SK-N-SH treated with all-trans-retinoic acid at 6 μM for 48 hours (cell line): ENCODE measurements around the gene NTSR1.

Source experiments
- ARNTL ChIP-seq: fragments of 450-650 bp; formaldehyde crosslinking; IDR thresholded peaks from 2 replicates; pipeline ENCODE4 v1.5.0; 2020; ENCODE audit warnings: low read depth, mild to moderate bottlenecking, moderate library complexity, borderline replicate concordance
- ESRRG ChIP-seq: fragments of 250-450 bp; sonication (Bioruptor Pico); IDR thresholded peaks from 2 replicates; pipeline ENCODE4 v1.6.1; 2021; ENCODE audit warnings: mild to moderate bottlenecking
- GLIS3 ChIP-seq: fragments of 250-450 bp; sonication (Bioruptor Pico); IDR thresholded peaks from 2 replicates; pipeline ENCODE4 v1.5.0; 2020; ENCODE audit warnings: mild to moderate bottlenecking, moderate library complexity
- ISL1 ChIP-seq: fragments of 250-450 bp; sonication (Bioruptor Pico); IDR thresholded peaks from 2 replicates; pipeline ENCODE4 v2.1.2; 2022; ENCODE audit warnings: mild to moderate bottlenecking, moderate library complexity
- OSR1 ChIP-seq: fragments of 250-450 bp; sonication (Bioruptor Pico); IDR thresholded peaks from 2 replicates; pipeline ENCODE4 v1.8.0; 2022; ENCODE audit warnings: moderate library complexity, mild to moderate bottlenecking, inconsistent platforms
- RARB ChIP-seq: fragments of 250-450 bp; sonication (Bioruptor Pico); IDR thresholded peaks from 2 replicates; pipeline ENCODE4 v1.8.0; 2021; ENCODE audit warnings: mild to moderate bottlenecking, moderate library complexity
- TCF4 ChIP-seq: fragments of 250-450 bp; sonication (Bioruptor Pico); IDR thresholded peaks from 2 replicates; pipeline ENCODE4 v1.8.0; 2021; ENCODE audit warnings: mild to moderate bottlenecking, moderate library complexity, borderline replicate concordance
- ZC3H10 ChIP-seq: fragments of 250-450 bp; sonication (Bioruptor Pico); IDR thresholded peaks from 2 replicates; pipeline ENCODE4 v1.5.1; 2021; ENCODE audit warnings: mild to moderate bottlenecking, moderate library complexity
- ZFP3 ChIP-seq: fragments of 250-450 bp; sonication (Bioruptor Pico); IDR thresholded peaks from 2 replicates; pipeline ENCODE4 v1.5.0; 2020; ENCODE audit warnings: mild to moderate bottlenecking, moderate library complexity
- ZFP30 ChIP-seq: fragments of 450-650 bp; formaldehyde crosslinking; IDR thresholded peaks from 2 replicates; pipeline ENCODE4 v1.5.0; 2022; ENCODE audit warnings: mild to moderate bottlenecking, moderate library complexity
- ZNF8 ChIP-seq: fragments of 450-650 bp; formaldehyde crosslinking; IDR thresholded peaks from 2 replicates; pipeline ENCODE4 v1.5.0; 2020; ENCODE audit warnings: mild to moderate bottlenecking, moderate library complexity
- TF ChIP-seq, protein P1 (sequence below): fragments of 250-450 bp; sonication (Bioruptor Pico); IDR thresholded peaks from 2 replicates; pipeline ENCODE4 v1.8.0; 2021; ENCODE audit warnings: low read depth, mild to moderate bottlenecking, moderate library complexity, borderline replicate concordance
- TF ChIP-seq, protein P2 (sequence below): fragments of 250-450 bp; sonication (Bioruptor Pico); IDR thresholded peaks from 2 replicates; pipeline ENCODE4 v1.8.0; 2020; ENCODE audit warnings: mild to moderate bottlenecking, moderate library complexity, borderline replicate concordance

DNA sequence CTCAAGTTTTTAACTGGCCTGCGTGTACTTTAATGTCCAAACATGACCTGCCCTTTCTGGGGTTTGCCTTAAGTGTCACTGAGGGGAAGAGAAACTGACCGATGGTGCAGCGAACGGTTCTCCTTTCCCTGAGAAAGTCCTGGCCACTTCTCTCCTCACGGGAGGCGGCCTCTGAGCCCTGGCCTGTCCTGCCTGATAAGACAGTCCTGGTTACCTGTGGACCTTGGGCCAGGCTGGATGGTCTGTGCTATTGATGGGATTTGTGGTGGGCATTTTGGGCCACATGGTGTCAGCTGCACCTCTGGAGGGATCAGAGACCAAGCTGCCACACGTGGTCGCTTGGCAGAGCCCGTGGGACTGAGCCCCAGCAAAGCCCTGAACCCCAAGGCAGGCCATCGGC, 11.6 kb upstream of the NTSR1 start:
- TF ChIP-seq, protein P1, sequence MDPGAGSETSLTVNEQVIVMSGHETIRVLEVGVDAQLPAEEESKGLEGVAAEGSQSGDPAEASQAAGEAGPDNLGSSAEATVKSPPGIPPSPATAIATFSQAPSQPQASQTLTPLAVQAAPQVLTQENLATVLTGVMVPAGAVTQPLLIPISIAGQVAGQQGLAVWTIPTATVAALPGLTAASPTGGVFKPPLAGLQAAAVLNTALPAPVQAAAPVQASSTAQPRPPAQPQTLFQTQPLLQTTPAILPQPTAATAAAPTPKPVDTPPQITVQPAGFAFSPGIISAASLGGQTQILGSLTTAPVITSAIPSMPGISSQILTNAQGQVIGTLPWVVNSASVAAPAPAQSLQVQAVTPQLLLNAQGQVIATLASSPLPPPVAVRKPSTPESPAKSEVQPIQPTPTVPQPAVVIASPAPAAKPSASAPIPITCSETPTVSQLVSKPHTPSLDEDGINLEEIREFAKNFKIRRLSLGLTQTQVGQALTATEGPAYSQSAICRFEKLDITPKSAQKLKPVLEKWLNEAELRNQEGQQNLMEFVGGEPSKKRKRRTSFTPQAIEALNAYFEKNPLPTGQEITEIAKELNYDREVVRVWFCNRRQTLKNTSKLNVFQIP (CRISPR knock-in tag): no peak
- TF ChIP-seq ZFP30: no peak
- TF ChIP-seq RARB (CRISPR knock-in tag): no peak
- TF ChIP-seq ZFP3 (CRISPR knock-in tag): no peak
- no peak for TF ChIP-seq ESRRG (CRISPR knock-in tag)
- no peak for TF ChIP-seq GLIS3
- TF ChIP-seq ISL1 (CRISPR knock-in tag): no peak
- TF ChIP-seq, protein P2, sequence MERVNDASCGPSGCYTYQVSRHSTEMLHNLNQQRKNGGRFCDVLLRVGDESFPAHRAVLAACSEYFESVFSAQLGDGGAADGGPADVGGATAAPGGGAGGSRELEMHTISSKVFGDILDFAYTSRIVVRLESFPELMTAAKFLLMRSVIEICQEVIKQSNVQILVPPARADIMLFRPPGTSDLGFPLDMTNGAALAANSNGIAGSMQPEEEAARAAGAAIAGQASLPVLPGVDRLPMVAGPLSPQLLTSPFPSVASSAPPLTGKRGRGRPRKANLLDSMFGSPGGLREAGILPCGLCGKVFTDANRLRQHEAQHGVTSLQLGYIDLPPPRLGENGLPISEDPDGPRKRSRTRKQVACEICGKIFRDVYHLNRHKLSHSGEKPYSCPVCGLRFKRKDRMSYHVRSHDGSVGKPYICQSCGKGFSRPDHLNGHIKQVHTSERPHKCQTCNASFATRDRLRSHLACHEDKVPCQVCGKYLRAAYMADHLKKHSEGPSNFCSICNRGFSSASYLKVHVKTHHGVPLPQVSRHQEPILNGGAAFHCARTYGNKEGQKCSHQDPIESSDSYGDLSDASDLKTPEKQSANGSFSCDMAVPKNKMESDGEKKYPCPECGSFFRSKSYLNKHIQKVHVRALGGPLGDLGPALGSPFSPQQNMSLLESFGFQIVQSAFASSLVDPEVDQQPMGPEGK: no peak
- no peak for TF ChIP-seq ZC3H10 (CRISPR knock-in tag)
- TF ChIP-seq TCF4 (CRISPR knock-in tag): no peak
- TF ChIP-seq ARNTL (CRISPR knock-in tag): no peak
- no peak for TF ChIP-seq ZNF8 (CRISPR knock-in tag)
- no peak for TF ChIP-seq OSR1 (CRISPR knock-in tag)
